Stomach (tissue), 4 donors: ENCODE results near the gene PDE4D.

ENCODE experiments used
- POLR2AphosphoS5 ChIP-seq, 3 donors: sonication (generic); formaldehyde crosslinking; IDR thresholded peaks; one replicate each; pipeline ENCODE4 v1.6.1; 2016; ENCODE audit warnings: antibody characterized with exemption in 3 of 3
- TF ChIP-seq, protein P1 (sequence below), 7 experiments: fragments of 450-650 bp in 4 of 7; fragments of 200-600 bp in 3 of 7; sonication (generic) in 3 of 7; IDR thresholded peaks; one replicate each; pipeline ENCODE4 v1.5.1; 2016 to 2019; ENCODE audit warnings: antibody characterized with exemption in 7 of 7, control low read depth in 2 of 7, mild to moderate bottlenecking in 1 of 7

DNA sequence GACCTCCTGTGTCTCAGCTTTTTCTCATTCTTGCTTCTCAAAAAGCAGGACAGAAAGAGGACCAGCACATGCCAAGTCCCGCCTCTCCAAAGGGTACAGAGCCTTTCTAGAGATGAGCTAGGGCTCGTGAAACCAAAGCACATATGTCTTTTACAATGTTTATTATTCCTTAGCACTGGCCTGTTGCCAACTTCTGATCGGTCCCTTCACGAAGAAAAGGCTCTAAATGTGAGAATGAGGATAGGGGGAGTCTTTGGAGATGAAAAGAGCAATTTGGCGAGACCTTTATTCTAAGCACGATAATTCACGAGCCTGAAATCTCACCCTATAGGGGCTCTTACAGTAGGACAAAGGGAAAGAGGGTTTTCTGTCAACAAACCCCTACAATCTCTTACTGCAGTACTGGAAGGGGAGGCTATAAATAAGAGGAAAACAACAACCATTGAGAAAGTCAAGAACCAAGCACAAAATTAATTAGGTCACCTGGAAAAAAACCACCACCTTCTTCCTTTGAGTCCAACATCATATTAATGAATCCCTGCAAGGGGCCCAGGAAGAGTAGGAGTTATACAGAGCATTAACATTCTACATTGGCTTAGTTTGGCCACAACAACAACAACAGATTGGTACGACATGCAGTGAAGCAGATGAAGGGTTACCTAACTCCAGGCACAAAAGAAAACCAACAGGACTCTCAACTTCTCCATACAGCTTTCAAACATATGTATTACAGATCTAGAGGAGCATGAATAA, 309.5 kb downstream of the PDE4D start:
- TF ChIP-seq, protein P1, sequence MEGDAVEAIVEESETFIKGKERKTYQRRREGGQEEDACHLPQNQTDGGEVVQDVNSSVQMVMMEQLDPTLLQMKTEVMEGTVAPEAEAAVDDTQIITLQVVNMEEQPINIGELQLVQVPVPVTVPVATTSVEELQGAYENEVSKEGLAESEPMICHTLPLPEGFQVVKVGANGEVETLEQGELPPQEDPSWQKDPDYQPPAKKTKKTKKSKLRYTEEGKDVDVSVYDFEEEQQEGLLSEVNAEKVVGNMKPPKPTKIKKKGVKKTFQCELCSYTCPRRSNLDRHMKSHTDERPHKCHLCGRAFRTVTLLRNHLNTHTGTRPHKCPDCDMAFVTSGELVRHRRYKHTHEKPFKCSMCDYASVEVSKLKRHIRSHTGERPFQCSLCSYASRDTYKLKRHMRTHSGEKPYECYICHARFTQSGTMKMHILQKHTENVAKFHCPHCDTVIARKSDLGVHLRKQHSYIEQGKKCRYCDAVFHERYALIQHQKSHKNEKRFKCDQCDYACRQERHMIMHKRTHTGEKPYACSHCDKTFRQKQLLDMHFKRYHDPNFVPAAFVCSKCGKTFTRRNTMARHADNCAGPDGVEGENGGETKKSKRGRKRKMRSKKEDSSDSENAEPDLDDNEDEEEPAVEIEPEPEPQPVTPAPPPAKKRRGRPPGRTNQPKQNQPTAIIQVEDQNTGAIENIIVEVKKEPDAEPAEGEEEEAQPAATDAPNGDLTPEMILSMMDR (IDR thresholded peaks at IDR 0.05) = no peak
- TF ChIP-seq POLR2AphosphoS5 (IDR thresholded peaks at IDR 0.05) = no peak
